MM.1S (cell line): Measurements from ENCODE around the gene SRD5A3.

ENCODE experiments used
- CTCF ChIP-seq: fragments of 300-600 bp; sonication (generic); IDR thresholded peaks from 2 replicates; pipeline ENCODE4 v1.5.1; 2016; ENCODE audit warnings: antibody characterized with exemption, low read length, mixed read lengths
- EZH2phosphoT487 ChIP-seq: fragments of 300-600 bp; sonication (generic); IDR thresholded peaks from 2 replicates; pipeline ENCODE4 v1.6.1; 2018; ENCODE audit warnings: antibody characterized with exemption, low read length

- peak; percentile 76 for TF ChIP-seq CTCF
- TF ChIP-seq EZH2phosphoT487 = no peak
Observed at GRCh38 chr4:55345980-55346850, at the start of gene SRD5A3.
